SK-N-SH (cell line): Measurements from ENCODE around the gene CYB561D2. TPM values are rescaled to one million over a fixed set of nuclear protein-coding genes. Genes with fewer than 3 reads are reported as not detected.

Experiments used
- CTCF ChIA-PET: fragments of 300-600, 350-600 bp; formaldehyde crosslinking; extraction: SDS; loops from one replicate; lab custom pipeline; 2021; lab: Yijun Ruan, JAX
- POLR2A ChIA-PET: fragments of 350-600 bp; sonication (Branson Sonifier 250); formaldehyde crosslinking; extraction: SDS; loops from one replicate; lab custom pipeline; 2020; ENCODE audit warnings: antibody characterized with exemption, inconsistent platforms; lab: Yijun Ruan, JAX
- DNase-seq: peaks from one replicate; pipeline ENCODE4 v3.0.0; 2012
- H2AFZ ChIP-seq: fragments of 200-600 bp; sonication (generic); 2 replicates; pipeline ENCODE4 v1.8.1; 2016; ENCODE audit warnings: antibody characterized with exemption, mild to moderate bottlenecking, low read depth
- H3F3A ChIP-seq: fragments of 200-600 bp; sonication (generic); replicated peaks from 2 replicates; pipeline ENCODE3; 2016; ENCODE audit warnings: antibody characterized with exemption, mild to moderate bottlenecking; ENCODE audit not compliant: insufficient read depth
- H3K27ac ChIP-seq, 2 experiments: fragments of 200-500 bp in 1 of 2; fragments of 200-600 bp in 1 of 2; sonication (Bioruptor generic) in 1 of 2; sonication (generic), shearing (Covaris generic) in 1 of 2; 2 replicates each; pipeline versions ENCODE4 v1.5.1 to v1.6.1; 2014 to 2016; ENCODE audit warnings: low read depth in 2 of 2, inconsistent platforms in 1 of 2, low read length in 1 of 2, mild to moderate bottlenecking in 1 of 2, mixed read lengths in 1 of 2
- H3K27me3 ChIP-seq: fragments of 200-600 bp; sonication (generic), shearing (Covaris generic); 2 replicates; pipeline ENCODE4 v1.6.1; 2016; ENCODE audit warnings: mixed run types; ENCODE audit not compliant: insufficient read depth
- H3K36me3 ChIP-seq, 2 experiments: fragments of 200-500 bp in 1 of 2; fragments of 200-600 bp in 1 of 2; sonication (Bioruptor generic) in 1 of 2; sonication (generic) in 1 of 2; replicated peaks in 1 of 2; 2 replicates each; pipeline versions ENCODE3 to v1.5.1; 2014 to 2016; ENCODE audit warnings: low read length in 1 of 2, mild to moderate bottlenecking in 1 of 2; ENCODE audit not compliant: insufficient read depth in 2 of 2, control insufficient read depth in 1 of 2
- H3K4me1 ChIP-seq, 2 experiments: fragments of 200-500 bp in 1 of 2; fragments of 200-600 bp in 1 of 2; sonication (Bioruptor generic) in 1 of 2; sonication (generic), shearing (Covaris generic) in 1 of 2; 2 replicates each; pipeline versions ENCODE4 v1.5.1 to v1.6.1; 2014 to 2016; ENCODE audit warnings: low read depth in 1 of 2, low read length in 1 of 2, mixed run types in 1 of 2; ENCODE audit not compliant: insufficient read depth in 2 of 2, control insufficient read depth in 1 of 2
- H3K4me2 ChIP-seq: fragments of 200-600 bp; sonication (generic), shearing (Covaris generic); 2 replicates; pipeline ENCODE4 v1.6.1; 2017; ENCODE audit warnings: mixed run types
- H3K4me3 ChIP-seq, 2 experiments: fragments of 200-500 bp in 1 of 2; fragments of 200-600 bp in 1 of 2; sonication (Bioruptor generic) in 1 of 2; sonication (generic), shearing (Covaris generic) in 1 of 2; 2 replicates each; pipeline versions ENCODE4 v1.5.1 to v1.8.1; 2014 to 2016; ENCODE audit warnings: low read depth in 2 of 2, inconsistent platforms in 1 of 2, low read length in 1 of 2, mild to moderate bottlenecking in 1 of 2, mixed read lengths in 1 of 2, moderate library complexity in 1 of 2
- H3K79me2 ChIP-seq: fragments of 200-600 bp; sonication (generic); 2 replicates; pipeline ENCODE4 v1.8.1; 2017; ENCODE audit warnings: mild to moderate bottlenecking; ENCODE audit not compliant: insufficient read depth
- H3K9ac ChIP-seq: fragments of 200-600 bp; sonication (generic); 2 replicates; pipeline ENCODE4 v1.6.1; 2017; ENCODE audit warnings: mixed run types
- H3K9me2 ChIP-seq: fragments of 200-600 bp; sonication (generic); 2 replicates; pipeline ENCODE4 v1.6.1; 2017; ENCODE audit warnings: mixed run types
- H3K9me3 ChIP-seq: fragments of 200-600 bp; sonication (generic); 2 replicates; pipeline ENCODE4 v1.6.1; 2017; ENCODE audit warnings: mixed run types, mild to moderate bottlenecking, moderate library complexity
- H4K20me1 ChIP-seq: fragments of 200-600 bp; sonication (generic); 2 replicates; pipeline ENCODE4 v1.6.1; 2017; ENCODE audit warnings: mild to moderate bottlenecking, mixed run types; ENCODE audit not compliant: insufficient read depth
- EZH2phosphoT487 ChIP-seq: fragments of 200-600 bp; sonication (generic); IDR thresholded peaks from 2 replicates; pipeline ENCODE4 v1.6.1; 2017; ENCODE audit warnings: low read depth, mixed run types, mild to moderate bottlenecking, antibody characterized with exemption, moderate library complexity, borderline replicate concordance
- FOXM1 ChIP-seq: IDR thresholded peaks from 2 replicates; pipeline ENCODE4 v1.4.0; 2012; ENCODE audit warnings: low read depth, mild to moderate bottlenecking
- GABPA ChIP-seq: IDR thresholded peaks from 2 replicates; pipeline ENCODE4 v1.4.0; 2012; ENCODE audit warnings: low read depth, mild to moderate bottlenecking
- GATA2 ChIP-seq: sonication (generic); formaldehyde crosslinking; IDR thresholded peaks from 2 replicates; pipeline ENCODE4 v1.5.0; 2020; ENCODE audit warnings: mild to moderate bottlenecking, missing genetic modification reagents
- JUND ChIP-seq: IDR thresholded peaks from 2 replicates; pipeline ENCODE4 v1.4.0; 2012
- MXI1 ChIP-seq: IDR thresholded peaks from 2 replicates; pipeline ENCODE4 v1.6.1; 2012; ENCODE audit warnings: mild to moderate bottlenecking, low read depth, low read length, improper control_type of control experiment
- POLR2AphosphoS5 ChIP-seq: IDR thresholded peaks from 2 replicates; pipeline ENCODE4 v1.6.1; 2012; ENCODE audit warnings: low read depth, low read length
- RCOR1 ChIP-seq: fragments of 150-350 bp; IDR thresholded peaks from 2 replicates; pipeline ENCODE4 v1.6.1; 2017; ENCODE audit warnings: antibody characterized with exemption, low read length
- RFX5 ChIP-seq: IDR thresholded peaks from 2 replicates; pipeline ENCODE4 v1.6.1; 2012; ENCODE audit warnings: mild to moderate bottlenecking, improper control_type of control experiment, low read length
- SIN3A ChIP-seq: IDR thresholded peaks from 2 replicates; pipeline ENCODE4 v1.6.1; 2012; ENCODE audit warnings: low read depth, mild to moderate bottlenecking, low read length, moderate library complexity, borderline replicate concordance
- SMC3 ChIP-seq: IDR thresholded peaks from 2 replicates; pipeline ENCODE4 v1.6.1; 2012; ENCODE audit warnings: low read depth, low read length, improper control_type of control experiment
- TAF1 ChIP-seq: IDR thresholded peaks from 2 replicates; pipeline ENCODE4 v1.6.1; 2012; ENCODE audit warnings: low read depth, mild to moderate bottlenecking, low read length, moderate library complexity, borderline replicate concordance
- TEAD4 ChIP-seq: IDR thresholded peaks from 2 replicates; pipeline ENCODE4 v1.4.0; 2012; ENCODE audit warnings: mild to moderate bottlenecking, borderline replicate concordance; ENCODE audit not compliant: insufficient read depth
- YY1 ChIP-seq: IDR thresholded peaks from 2 replicates; pipeline ENCODE4 v1.4.0; 2012; ENCODE audit warnings: low read depth, mild to moderate bottlenecking
- WGBS: methylation state at CpG from one replicate; pipeline ENCODE4 v1.1.6; 2017; ENCODE audit warnings: low lambda C conversion rate; 5-methylcytosine and 5-hydroxymethylcytosine counted together
- polyA plus RNA-seq, 3 experiments: library from polyadenylated mRNA; depleted of rRNA; stranded (reverse); fragments of >200 nt; gene quantifications; 2 replicates each; pipeline ENCODE4 v1.2.3, GENCODE V29; 2012
- TF ChIP-seq, protein P1 (sequence below): fragments of 200-600 bp; sonication (generic); IDR thresholded peaks from 2 replicates; pipeline ENCODE4 v1.6.1; 2017; ENCODE audit warnings: antibody characterized with exemption, mild to moderate bottlenecking, moderate library complexity
- TF ChIP-seq, protein P2 (sequence below): IDR thresholded peaks from 2 replicates; pipeline ENCODE4 v1.4.0; 2012; ENCODE audit warnings: low read depth, borderline replicate concordance
- TF ChIP-seq, protein P3 (sequence below): IDR thresholded peaks from 2 replicates; pipeline ENCODE4 v1.4.0; 2012; ENCODE audit warnings: low read depth, borderline replicate concordance
- TF ChIP-seq, protein P4 (sequence below): IDR thresholded peaks from 2 replicates; pipeline ENCODE4; 2012
- TF ChIP-seq, protein P5 (sequence below): IDR thresholded peaks from 2 replicates; pipeline ENCODE4 v1.6.1; 2012; ENCODE audit warnings: mild to moderate bottlenecking, low read depth, low read length, moderate library complexity
- TF ChIP-seq, protein P6 (sequence below): fragments of 150-350 bp; IDR thresholded peaks from 2 replicates; pipeline ENCODE4 v1.6.1; 2017; ENCODE audit warnings: antibody characterized with exemption, low read length, low read depth, borderline replicate concordance
- TF ChIP-seq, protein P7 (sequence below): IDR thresholded peaks from 2 replicates; pipeline ENCODE4 v1.4.0; 2012; ENCODE audit warnings: low read depth

Gene CYB561D2
- polyA plus RNA-seq, 1 of the 3 experiments (the other 2 are of a cell fraction), result 40.7 TPM

DNA sequence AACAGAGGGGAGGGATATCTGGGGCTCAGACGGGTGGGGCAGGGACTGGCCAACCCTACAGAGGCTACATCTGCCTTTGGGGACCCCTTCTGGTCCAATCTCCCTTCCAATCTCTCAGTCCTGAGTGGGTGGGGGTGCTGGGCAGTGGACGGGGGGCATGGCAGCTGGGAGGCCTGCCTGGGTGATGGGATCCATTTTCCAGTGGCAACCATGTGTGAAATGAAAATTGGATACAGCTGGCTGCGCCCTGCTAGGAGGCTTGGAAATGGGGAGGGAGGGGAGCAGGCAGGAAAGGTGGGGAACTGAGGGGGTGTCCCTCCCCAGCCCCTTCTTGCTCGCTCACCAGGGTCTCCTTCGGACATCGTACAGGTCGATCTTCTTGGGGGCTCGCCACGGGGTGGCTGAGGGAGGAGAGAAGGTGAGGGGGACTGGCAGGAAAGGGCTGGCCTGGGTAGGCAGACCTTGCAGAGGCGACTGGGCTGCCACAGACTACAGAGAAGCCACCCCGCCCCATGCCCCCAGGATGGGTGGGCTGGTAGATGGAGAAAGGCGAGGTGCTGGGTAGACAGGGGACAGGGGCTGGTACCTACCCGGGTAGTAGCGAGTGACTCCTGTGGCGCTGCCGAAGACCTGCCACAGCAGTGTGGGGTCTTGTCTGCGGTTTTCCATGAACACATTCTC, 29.9 kb downstream of the CYB561D2 start:
- POLR2A ChIA-PET, result interaction anchor here (0.9 to 3.5 kb wide), 11 partner anchors 10 to 168 kb away, joined by 3 to 28 read pairs (median 8); partner anchors contain the start of genes CYB561D2 and NPRL2
- H3K9ac ChIP-seq, result no peak overlapping the region
- peaks cover 0 to 98% of the 10 kb centered on the region in 2 experiments; a peak in 2 of 4 replicates for H3K4me1 ChIP-seq
- CTCF ChIA-PET, result interaction anchor here (0.7 to 4.5 kb wide), 14 partner anchors 10 to 233 kb away, joined by 3 to 41 read pairs (median 6); no protein-coding TSS in a partner anchor
- H3K4me2 ChIP-seq, result no peak overlapping the region
- no peaks in the 10 kb centered on the region for H3K9me2 ChIP-seq
- peak; percentile 81 for DNase-seq
- 19% methylated on average over 12 of the region's 17 CpGs for WGBS
- H4K20me1 ChIP-seq, result no peaks in the 10 kb centered on the region
- H2AFZ ChIP-seq, result no peak overlapping the region
- H3F3A ChIP-seq, result no peaks in the 10 kb centered on the region
- peak overlapping the region in 1 of 2 experiments; percentile 100; a peak in 2 of 4 replicates for H3K27ac ChIP-seq
- H3K27me3 ChIP-seq, result no peaks in the 10 kb centered on the region
- no peaks in the 10 kb centered on the region for H3K9me3 ChIP-seq
- H3K4me3 ChIP-seq, result peak overlapping the region in 1 of 2 experiments; percentile 41; a peak in 1 of 4 replicates
- no peaks in the 10 kb centered on the region for H3K36me3 ChIP-seq
- H3K79me2 ChIP-seq, result no peaks in the 10 kb centered on the region
- TF ChIP-seq EZH2phosphoT487 (no peak), TEAD4 (no peak), RFX5 (no peak), YY1 (no peak), FOXM1 (no peak), GATA2 (peak; percentile 95), SMC3 (no peak), JUND (no peak), MXI1 (no peak), RCOR1 (peak; percentile 63; the same call in 1 of the 2 replicates), POLR2AphosphoS5 (no peak), TAF1 (no peak), GABPA (no peak), SIN3A (no peak)
- TF ChIP-seq, protein P1, sequence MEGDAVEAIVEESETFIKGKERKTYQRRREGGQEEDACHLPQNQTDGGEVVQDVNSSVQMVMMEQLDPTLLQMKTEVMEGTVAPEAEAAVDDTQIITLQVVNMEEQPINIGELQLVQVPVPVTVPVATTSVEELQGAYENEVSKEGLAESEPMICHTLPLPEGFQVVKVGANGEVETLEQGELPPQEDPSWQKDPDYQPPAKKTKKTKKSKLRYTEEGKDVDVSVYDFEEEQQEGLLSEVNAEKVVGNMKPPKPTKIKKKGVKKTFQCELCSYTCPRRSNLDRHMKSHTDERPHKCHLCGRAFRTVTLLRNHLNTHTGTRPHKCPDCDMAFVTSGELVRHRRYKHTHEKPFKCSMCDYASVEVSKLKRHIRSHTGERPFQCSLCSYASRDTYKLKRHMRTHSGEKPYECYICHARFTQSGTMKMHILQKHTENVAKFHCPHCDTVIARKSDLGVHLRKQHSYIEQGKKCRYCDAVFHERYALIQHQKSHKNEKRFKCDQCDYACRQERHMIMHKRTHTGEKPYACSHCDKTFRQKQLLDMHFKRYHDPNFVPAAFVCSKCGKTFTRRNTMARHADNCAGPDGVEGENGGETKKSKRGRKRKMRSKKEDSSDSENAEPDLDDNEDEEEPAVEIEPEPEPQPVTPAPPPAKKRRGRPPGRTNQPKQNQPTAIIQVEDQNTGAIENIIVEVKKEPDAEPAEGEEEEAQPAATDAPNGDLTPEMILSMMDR, result no peak
- TF ChIP-seq, protein P2, sequence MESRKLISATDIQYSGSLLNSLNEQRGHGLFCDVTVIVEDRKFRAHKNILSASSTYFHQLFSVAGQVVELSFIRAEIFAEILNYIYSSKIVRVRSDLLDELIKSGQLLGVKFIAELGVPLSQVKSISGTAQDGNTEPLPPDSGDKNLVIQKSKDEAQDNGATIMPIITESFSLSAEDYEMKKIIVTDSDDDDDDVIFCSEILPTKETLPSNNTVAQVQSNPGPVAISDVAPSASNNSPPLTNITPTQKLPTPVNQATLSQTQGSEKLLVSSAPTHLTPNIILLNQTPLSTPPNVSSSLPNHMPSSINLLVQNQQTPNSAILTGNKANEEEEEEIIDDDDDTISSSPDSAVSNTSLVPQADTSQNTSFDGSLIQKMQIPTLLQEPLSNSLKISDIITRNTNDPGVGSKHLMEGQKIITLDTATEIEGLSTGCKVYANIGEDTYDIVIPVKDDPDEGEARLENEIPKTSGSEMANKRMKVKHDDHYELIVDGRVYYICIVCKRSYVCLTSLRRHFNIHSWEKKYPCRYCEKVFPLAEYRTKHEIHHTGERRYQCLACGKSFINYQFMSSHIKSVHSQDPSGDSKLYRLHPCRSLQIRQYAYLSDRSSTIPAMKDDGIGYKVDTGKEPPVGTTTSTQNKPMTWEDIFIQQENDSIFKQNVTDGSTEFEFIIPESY, result no peak
- TF ChIP-seq, protein P3, sequence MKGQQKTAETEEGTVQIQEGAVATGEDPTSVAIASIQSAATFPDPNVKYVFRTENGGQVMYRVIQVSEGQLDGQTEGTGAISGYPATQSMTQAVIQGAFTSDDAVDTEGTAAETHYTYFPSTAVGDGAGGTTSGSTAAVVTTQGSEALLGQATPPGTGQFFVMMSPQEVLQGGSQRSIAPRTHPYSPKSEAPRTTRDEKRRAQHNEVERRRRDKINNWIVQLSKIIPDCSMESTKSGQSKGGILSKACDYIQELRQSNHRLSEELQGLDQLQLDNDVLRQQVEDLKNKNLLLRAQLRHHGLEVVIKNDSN, result no peak
- TF ChIP-seq, protein P4, sequence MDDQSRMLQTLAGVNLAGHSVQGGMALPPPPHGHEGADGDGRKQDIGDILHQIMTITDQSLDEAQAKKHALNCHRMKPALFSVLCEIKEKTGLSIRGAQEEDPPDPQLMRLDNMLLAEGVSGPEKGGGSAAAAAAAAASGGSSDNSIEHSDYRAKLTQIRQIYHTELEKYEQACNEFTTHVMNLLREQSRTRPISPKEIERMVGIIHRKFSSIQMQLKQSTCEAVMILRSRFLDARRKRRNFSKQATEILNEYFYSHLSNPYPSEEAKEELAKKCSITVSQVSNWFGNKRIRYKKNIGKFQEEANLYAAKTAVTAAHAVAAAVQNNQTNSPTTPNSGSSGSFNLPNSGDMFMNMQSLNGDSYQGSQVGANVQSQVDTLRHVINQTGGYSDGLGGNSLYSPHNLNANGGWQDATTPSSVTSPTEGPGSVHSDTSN, result no peak
- TF ChIP-seq, protein P5, sequence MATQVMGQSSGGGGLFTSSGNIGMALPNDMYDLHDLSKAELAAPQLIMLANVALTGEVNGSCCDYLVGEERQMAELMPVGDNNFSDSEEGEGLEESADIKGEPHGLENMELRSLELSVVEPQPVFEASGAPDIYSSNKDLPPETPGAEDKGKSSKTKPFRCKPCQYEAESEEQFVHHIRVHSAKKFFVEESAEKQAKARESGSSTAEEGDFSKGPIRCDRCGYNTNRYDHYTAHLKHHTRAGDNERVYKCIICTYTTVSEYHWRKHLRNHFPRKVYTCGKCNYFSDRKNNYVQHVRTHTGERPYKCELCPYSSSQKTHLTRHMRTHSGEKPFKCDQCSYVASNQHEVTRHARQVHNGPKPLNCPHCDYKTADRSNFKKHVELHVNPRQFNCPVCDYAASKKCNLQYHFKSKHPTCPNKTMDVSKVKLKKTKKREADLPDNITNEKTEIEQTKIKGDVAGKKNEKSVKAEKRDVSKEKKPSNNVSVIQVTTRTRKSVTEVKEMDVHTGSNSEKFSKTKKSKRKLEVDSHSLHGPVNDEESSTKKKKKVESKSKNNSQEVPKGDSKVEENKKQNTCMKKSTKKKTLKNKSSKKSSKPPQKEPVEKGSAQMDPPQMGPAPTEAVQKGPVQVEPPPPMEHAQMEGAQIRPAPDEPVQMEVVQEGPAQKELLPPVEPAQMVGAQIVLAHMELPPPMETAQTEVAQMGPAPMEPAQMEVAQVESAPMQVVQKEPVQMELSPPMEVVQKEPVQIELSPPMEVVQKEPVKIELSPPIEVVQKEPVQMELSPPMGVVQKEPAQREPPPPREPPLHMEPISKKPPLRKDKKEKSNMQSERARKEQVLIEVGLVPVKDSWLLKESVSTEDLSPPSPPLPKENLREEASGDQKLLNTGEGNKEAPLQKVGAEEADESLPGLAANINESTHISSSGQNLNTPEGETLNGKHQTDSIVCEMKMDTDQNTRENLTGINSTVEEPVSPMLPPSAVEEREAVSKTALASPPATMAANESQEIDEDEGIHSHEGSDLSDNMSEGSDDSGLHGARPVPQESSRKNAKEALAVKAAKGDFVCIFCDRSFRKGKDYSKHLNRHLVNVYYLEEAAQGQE, result no peak
- TF ChIP-seq, protein P6, sequence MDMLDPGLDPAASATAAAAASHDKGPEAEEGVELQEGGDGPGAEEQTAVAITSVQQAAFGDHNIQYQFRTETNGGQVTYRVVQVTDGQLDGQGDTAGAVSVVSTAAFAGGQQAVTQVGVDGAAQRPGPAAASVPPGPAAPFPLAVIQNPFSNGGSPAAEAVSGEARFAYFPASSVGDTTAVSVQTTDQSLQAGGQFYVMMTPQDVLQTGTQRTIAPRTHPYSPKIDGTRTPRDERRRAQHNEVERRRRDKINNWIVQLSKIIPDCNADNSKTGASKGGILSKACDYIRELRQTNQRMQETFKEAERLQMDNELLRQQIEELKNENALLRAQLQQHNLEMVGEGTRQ, result no peak
- TF ChIP-seq, protein P7, sequence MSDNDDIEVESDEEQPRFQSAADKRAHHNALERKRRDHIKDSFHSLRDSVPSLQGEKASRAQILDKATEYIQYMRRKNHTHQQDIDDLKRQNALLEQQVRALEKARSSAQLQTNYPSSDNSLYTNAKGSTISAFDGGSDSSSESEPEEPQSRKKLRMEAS, result no peak
